Muscle layer of colon (tissue), 2 donors: Measurements from ENCODE around the gene BMP7.
A peak's percentile ranks its signal among the peaks of the same experiment; 100 is the strongest.

Experiments
- H3K27ac ChIP-seq: one replicate; pipeline ENCODE4 v1.7.0; 2013; ENCODE audit warnings: low read depth, mild to moderate bottlenecking, low read length, moderate library complexity
- H3K27me3 ChIP-seq, 2 donors: one replicate each; pipeline ENCODE4 v1.7.0; 2013; ENCODE audit warnings: low read length in 2 of 2, mild to moderate bottlenecking in 2 of 2; ENCODE audit not compliant: insufficient read depth in 2 of 2, control insufficient read depth in 1 of 2
- H3K36me3 ChIP-seq: one replicate; pipeline ENCODE4 v1.7.0; 2013; ENCODE audit warnings: mild to moderate bottlenecking, low read length; ENCODE audit not compliant: insufficient read depth
- H3K4me1 ChIP-seq: one replicate; pipeline ENCODE4 v1.7.0; 2013; ENCODE audit warnings: mild to moderate bottlenecking, low read length; ENCODE audit not compliant: insufficient read depth
- H3K4me3 ChIP-seq, 2 donors: one replicate each; pipeline ENCODE4 v1.7.0; 2013; ENCODE audit warnings: low read length in 2 of 2, low read depth in 1 of 2, mild to moderate bottlenecking in 1 of 2, moderate library complexity in 1 of 2
- H3K9ac ChIP-seq: one replicate; pipeline ENCODE4 v1.7.0; 2013; ENCODE audit warnings: low read length
- H3K9me3 ChIP-seq: one replicate; pipeline ENCODE4 v1.7.0; 2013; ENCODE audit warnings: mild to moderate bottlenecking, low read length
- donor health status: abdominal sarcoma.
- donor health status: Adenocarcinoma of cecum.

The BMP7 gene

GRCh38 chr20:57266291-57267157 lies at the start of gene BMP7:
TSS of gene BMP7 (minus strand) at chr20:57266641. CDS start at chr20:57266122, 519 bp downstream.
- H3K9me3 ChIP-seq: no peaks in the 10 kb centered on the region
- H3K27ac ChIP-seq: no peak within 1 kb of the TSS
- H3K27me3 ChIP-seq: peaks cover 0 to 67% of the 10 kb centered on the region in 2 donors
- no peaks in the 10 kb centered on the region for H3K4me1 ChIP-seq
- H3K4me3 ChIP-seq: peak within 1 kb of the TSS; percentile 18 to 26
- H3K9ac ChIP-seq: no peak within 1 kb of the TSS
- no peaks in the 10 kb centered on the region for H3K36me3 ChIP-seq

- no peak overlapping the region for H3K27ac ChIP-seq
- H3K4me1 ChIP-seq: no peaks in the 10 kb centered on the region
These were observed 49.6 kb upstream of the BMP7 start for GRCh38 chr20:57315976-57316480.

GRCh38 chr20:57315083-57315975 lies 48.9 kb upstream of the BMP7 start:
- Histone ChIP-seq H3K36me3 (no peaks in the 10 kb centered on the region), H3K27ac (no peak overlapping the region), H3K27me3 (no peaks in the 10 kb centered on the region), H3K4me3 (no peak overlapping the region), H3K9ac (no peak overlapping the region), H3K9me3 (no peaks in the 10 kb centered on the region), H3K4me1 (no peaks in the 10 kb centered on the region)

More at GRCh38 chr20:57315976-57316480, 49.6 kb upstream of the BMP7 start:
- Histone ChIP-seq H3K36me3 (no peaks in the 10 kb centered on the region), H3K4me3 (no peak overlapping the region), H3K9me3 (no peaks in the 10 kb centered on the region), H3K9ac (no peak overlapping the region), H3K27me3 (no peaks in the 10 kb centered on the region)

- Histone ChIP-seq H3K4me3 (no peak overlapping the region), H3K9ac (no peak overlapping the region), H3K36me3 (no peaks in the 10 kb centered on the region), H3K9me3 (no peaks in the 10 kb centered on the region), H3K27ac (no peak overlapping the region), H3K27me3 (no peaks in the 10 kb centered on the region), H3K4me1 (no peaks in the 10 kb centered on the region)
These were observed 47.5 kb upstream of the BMP7 start for GRCh38 chr20:57313951-57314350.

GRCh38 chr20:57313230-57313629 lies 46.8 kb upstream of the BMP7 start:
- no peaks in the 10 kb centered on the region for H3K36me3 ChIP-seq

GRCh38 chr20:57312138-57312537 lies 45.7 kb upstream of the BMP7 start:
- Histone ChIP-seq H3K27ac (no peak overlapping the region), H3K27me3 (no peaks in the 10 kb centered on the region), H3K36me3 (no peaks in the 10 kb centered on the region), H3K9ac (no peak overlapping the region), H3K4me1 (no peaks in the 10 kb centered on the region), H3K9me3 (no peaks in the 10 kb centered on the region), H3K4me3 (no peak overlapping the region)

More at GRCh38 chr20:57313230-57313629, 46.8 kb upstream of the BMP7 start:
- Histone ChIP-seq H3K9me3 (no peaks in the 10 kb centered on the region), H3K4me1 (no peaks in the 10 kb centered on the region), H3K4me3 (no peak overlapping the region), H3K9ac (no peak overlapping the region), H3K27me3 (no peaks in the 10 kb centered on the region), H3K27ac (no peak overlapping the region)

GRCh38 chr20:57310821-57311514 lies 44.5 kb upstream of the BMP7 start:
- Histone ChIP-seq H3K9ac (no peak overlapping the region), H3K4me1 (no peaks in the 10 kb centered on the region), H3K27ac (no peak overlapping the region), H3K4me3 (no peak overlapping the region), H3K9me3 (no peaks in the 10 kb centered on the region), H3K27me3 (no peaks in the 10 kb centered on the region), H3K36me3 (no peaks in the 10 kb centered on the region)

GRCh38 chr20:57309544-57310115 lies 43.2 kb upstream of the BMP7 start:
- H3K9me3 ChIP-seq: no peaks in the 10 kb centered on the region
- H3K4me1 ChIP-seq: no peaks in the 10 kb centered on the region
- no peak overlapping the region for H3K4me3 ChIP-seq
- no peak overlapping the region for H3K9ac ChIP-seq
- no peaks in the 10 kb centered on the region for H3K27me3 ChIP-seq
- no peak overlapping the region for H3K27ac ChIP-seq
- no peaks in the 10 kb centered on the region for H3K36me3 ChIP-seq

- no peaks in the 10 kb centered on the region for H3K4me1 ChIP-seq
- H3K36me3 ChIP-seq: no peaks in the 10 kb centered on the region
- no peak overlapping the region for H3K4me3 ChIP-seq
- no peak overlapping the region for H3K9ac ChIP-seq
- H3K27me3 ChIP-seq: no peaks in the 10 kb centered on the region
- H3K27ac ChIP-seq: no peak overlapping the region
- no peaks in the 10 kb centered on the region for H3K9me3 ChIP-seq
These were observed 42.2 kb upstream of the BMP7 start for GRCh38 chr20:57308451-57309271.

GRCh38 chr20:57306747-57307146 lies 40.3 kb upstream of the BMP7 start:
- Histone ChIP-seq H3K27me3 (no peaks in the 10 kb centered on the region), H3K9ac (no peak overlapping the region), H3K9me3 (no peaks in the 10 kb centered on the region), H3K36me3 (no peaks in the 10 kb centered on the region), H3K4me1 (no peaks in the 10 kb centered on the region), H3K27ac (no peak overlapping the region), H3K4me3 (no peak overlapping the region)
